GM23338 (cell line): ENCODE measurements around the gene TUBAL3. TPM values are rescaled to one million over a fixed set of nuclear protein-coding genes. Genes with fewer than 3 reads are reported as not detected.

ENCODE experiments used
- ATAC-seq: fragments of 200-7000 bp; cut with Tn5 transposase; 3 replicates; pipeline ENCODE4 v1.9.1; 2020
- DNase-seq: peaks from one replicate; pipeline ENCODE4 v3.0.0-alpha.2; 2015; ENCODE audit warnings: low spot score
- H2AFZ ChIP-seq: fragments of 200-600 bp; sonication (generic); 2 replicates; pipeline ENCODE4 v1.8.0; 2016; ENCODE audit warnings: antibody characterized with exemption, mild to moderate bottlenecking, moderate library complexity
- H3F3A ChIP-seq: fragments of 200-600 bp; sonication (generic); replicated peaks from 2 replicates; pipeline ENCODE4 v1.8.0; 2017; ENCODE audit warnings: antibody characterized with exemption, mixed run types, low read depth
- H3K27ac ChIP-seq: fragments of 200-600 bp; sonication (generic); 2 replicates; pipeline ENCODE4 v1.6.1; 2016; ENCODE audit warnings: low read depth
- H3K27me3 ChIP-seq: fragments of 200-600 bp; sonication (generic); 2 replicates; pipeline ENCODE4 v1.8.0; 2016; ENCODE audit warnings: mild to moderate bottlenecking, mixed run types, moderate library complexity; ENCODE audit not compliant: insufficient read depth
- H3K36me3 ChIP-seq: fragments of 200-600 bp; sonication (generic); 2 replicates; pipeline ENCODE4 v1.8.0; 2016; ENCODE audit warnings: mild to moderate bottlenecking; ENCODE audit not compliant: insufficient read depth
- H3K4me1 ChIP-seq: fragments of 200-600 bp; sonication (generic); 2 replicates; pipeline ENCODE4 v1.8.0; 2016; ENCODE audit warnings: mild to moderate bottlenecking, moderate library complexity; ENCODE audit not compliant: insufficient read depth
- H3K4me2 ChIP-seq: fragments of 200-600 bp; sonication (generic); 2 replicates; pipeline ENCODE4 v1.7.1; 2017; ENCODE audit warnings: mixed run types
- H3K4me3 ChIP-seq: fragments of 200-600 bp; sonication (generic); 2 replicates; pipeline ENCODE4 v1.6.1; 2016; ENCODE audit warnings: mixed run types
- H3K79me2 ChIP-seq: fragments of 200-600 bp; sonication (generic); replicated peaks from 2 replicates; pipeline ENCODE4 v1.8.0; 2017; ENCODE audit warnings: mild to moderate bottlenecking; ENCODE audit not compliant: insufficient read depth
- H3K9me2 ChIP-seq: fragments of 200-600 bp; sonication (generic); 2 replicates; pipeline ENCODE4 v1.8.0; 2017; ENCODE audit not compliant: insufficient read depth
- H4K20me1 ChIP-seq: fragments of 200-600 bp; sonication (generic); replicated peaks from 2 replicates; pipeline ENCODE4 v1.8.0; 2017; ENCODE audit warnings: mild to moderate bottlenecking; ENCODE audit not compliant: insufficient read depth
- H3K27ac Mint-ChIP-seq: 2 replicates; pipeline ENCODE4 v1.8.0; 2020; ENCODE audit warnings: inconsistent platforms, mild to moderate bottlenecking, moderate library complexity, mixed read lengths
- H3K27me3 Mint-ChIP-seq: 3 replicates; pipeline ENCODE4 v1.8.0; 2022; ENCODE audit warnings: low read depth, mild to moderate bottlenecking, moderate library complexity, mixed read lengths, inconsistent platforms; ENCODE audit not compliant: insufficient read depth, poor library complexity
- H3K36me3 Mint-ChIP-seq: 3 replicates; pipeline ENCODE4 v1.8.0; 2021; ENCODE audit warnings: low read depth, mild to moderate bottlenecking, inconsistent platforms, moderate library complexity, mixed read lengths
- H3K4me1 Mint-ChIP-seq: 3 replicates; pipeline ENCODE4 v1.8.0; 2020; ENCODE audit warnings: mild to moderate bottlenecking, inconsistent platforms, mixed read lengths
- H3K4me3 Mint-ChIP-seq: 3 replicates; pipeline ENCODE4 v1.8.0; 2021; ENCODE audit warnings: moderate library complexity, mild to moderate bottlenecking, inconsistent platforms, mixed read lengths
- H3K9me3 Mint-ChIP-seq: 3 replicates; pipeline ENCODE4 v1.8.0; 2020; ENCODE audit warnings: moderate library complexity, mild to moderate bottlenecking, inconsistent platforms, mixed read lengths
- CREB1 ChIP-seq: fragments of 250-450 bp; sonication (Bioruptor Pico); IDR thresholded peaks from 2 replicates; pipeline ENCODE4 v1.5.0; 2020; ENCODE audit warnings: low read depth, mild to moderate bottlenecking, moderate library complexity
- EZH2 ChIP-seq: fragments of 200-600 bp; sonication (generic); IDR thresholded peaks from one replicate; pipeline ENCODE4 v1.8.0; 2017; ENCODE audit warnings: antibody characterized with exemption, mild to moderate bottlenecking, low read depth; ENCODE audit not compliant: unreplicated experiment
- EZH2phosphoT487 ChIP-seq: fragments of 200-600 bp; sonication (generic); IDR thresholded peaks from one replicate; pipeline ENCODE4 v1.8.1; 2018; ENCODE audit warnings: antibody characterized with exemption; ENCODE audit not compliant: unreplicated experiment
- JUNB ChIP-seq: IDR thresholded peaks from one replicate; pipeline ENCODE4 v1.6.1; 2016; ENCODE audit warnings: antibody characterized with exemption; ENCODE audit not compliant: unreplicated experiment
- POLR2AphosphoS5 ChIP-seq: IDR thresholded peaks from 2 replicates; pipeline ENCODE4 v1.6.1; 2016; ENCODE audit warnings: antibody characterized with exemption, low read depth
- STAT1 ChIP-seq: IDR thresholded peaks from one replicate; pipeline ENCODE4 v1.6.1; 2016; ENCODE audit warnings: antibody characterized with exemption; ENCODE audit not compliant: unreplicated experiment
- ZNF114 ChIP-seq: fragments of 250-450 bp; sonication (Bioruptor Pico); IDR thresholded peaks from 2 replicates; pipeline ENCODE4 v1.5.0; 2020; ENCODE audit warnings: mild to moderate bottlenecking, moderate library complexity
- ZNF331 ChIP-seq: fragments of 250-450 bp; sonication (Bioruptor Pico); IDR thresholded peaks from 2 replicates; pipeline ENCODE4 v1.5.0; 2020; ENCODE audit warnings: low read depth, mild to moderate bottlenecking, moderate library complexity
- polyA plus RNA-seq: library from polyadenylated mRNA; unstranded; fragments of >200 nt; fragmentation: Nextera tagmentation; extraction: Ambion mirVana; gene quantifications from 2 replicates; pipeline ENCODE4 v1.2.1, GENCODE V29; 2016
- total RNA-seq: library from RNA; depleted of rRNA; stranded (reverse); fragments of >200 nt; shearing (Covaris generic); gene quantifications from 2 replicates; pipeline ENCODE4 v1.2.3, GENCODE V29; 2014
- TF ChIP-seq, protein P1 (sequence below), 2 experiments: fragments of 200-600 bp in 1 of 2; sonication (generic) in 1 of 2; conservative IDR thresholded peaks; 2 replicates each; pipeline versions ENCODE4 v1.5.1 to v1.6.1; 2016 to 2017; ENCODE audit warnings: antibody characterized with exemption in 2 of 2, low read depth in 2 of 2, mild to moderate bottlenecking in 2 of 2, moderate library complexity in 1 of 2
- TF ChIP-seq, protein P2 (sequence below): IDR thresholded peaks from one replicate; pipeline ENCODE4 v1.6.1; 2018; ENCODE audit warnings: antibody characterized with exemption; ENCODE audit not compliant: unreplicated experiment
- TF ChIP-seq, protein P3 (sequence below): IDR thresholded peaks from 2 replicates; pipeline ENCODE4 v1.6.1; 2016; ENCODE audit warnings: antibody characterized with exemption
- TF ChIP-seq, protein P4 (sequence below): fragments of 250-450 bp; sonication (Bioruptor Pico); IDR thresholded peaks from 2 replicates; pipeline ENCODE4 v1.5.0; 2020; ENCODE audit warnings: mild to moderate bottlenecking, moderate library complexity

Gene TUBAL3
- total and polyA plus RNA-seq, 2 experiments from 2014 or later: not detected

DNA sequence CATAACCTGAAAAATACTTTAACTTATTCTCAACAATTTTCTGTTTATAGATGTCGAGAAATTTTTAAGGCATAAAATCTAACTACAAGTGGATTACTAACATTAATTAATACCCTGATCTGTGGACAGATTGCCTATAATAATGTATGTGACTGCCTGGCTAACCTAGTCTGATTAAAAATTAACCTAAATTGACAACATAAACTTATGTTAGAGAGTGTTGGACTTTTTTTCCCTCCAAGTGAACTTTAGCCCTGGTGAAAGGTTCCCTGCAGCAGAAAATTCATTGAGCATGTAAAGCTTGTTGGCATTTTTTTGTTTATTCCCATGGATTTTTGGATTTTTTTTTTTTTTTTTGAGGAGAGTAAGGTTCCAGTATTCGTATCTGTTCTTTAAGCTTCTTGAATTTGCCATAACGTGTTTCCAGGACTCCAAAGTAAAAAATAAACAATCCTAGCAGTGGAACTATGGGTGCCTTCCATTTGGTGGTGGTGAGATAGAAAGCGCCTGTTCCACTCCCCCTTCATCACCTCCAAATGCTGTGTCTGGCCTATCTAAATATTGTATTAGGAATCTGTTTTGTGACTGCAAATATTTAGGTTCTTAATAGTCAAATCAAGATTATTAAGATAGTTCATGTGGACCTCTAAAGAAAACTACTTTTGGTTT is 43.8 kb upstream of the TUBAL3 start:
- Mint-ChIP-seq H3K27me3 (no peaks in the 10 kb centered on the region), H3K9me3 (no peaks in the 10 kb centered on the region), H3K27ac (peak overlapping the region; percentile 30; the same call in 1 of the 2 replicates), H3K36me3 (peaks cover 18% of the 10 kb centered on the region), H3K4me1 (peaks cover 28% of the 10 kb centered on the region; the same call in 2 of the 3 replicates), H3K4me3 (peak overlapping the region; percentile 84)
- no peak overlapping the region for H3K27ac ChIP-seq
- no peak for ATAC-seq
- no peaks in the 10 kb centered on the region for H3F3A ChIP-seq
- TF ChIP-seq, protein P1, sequence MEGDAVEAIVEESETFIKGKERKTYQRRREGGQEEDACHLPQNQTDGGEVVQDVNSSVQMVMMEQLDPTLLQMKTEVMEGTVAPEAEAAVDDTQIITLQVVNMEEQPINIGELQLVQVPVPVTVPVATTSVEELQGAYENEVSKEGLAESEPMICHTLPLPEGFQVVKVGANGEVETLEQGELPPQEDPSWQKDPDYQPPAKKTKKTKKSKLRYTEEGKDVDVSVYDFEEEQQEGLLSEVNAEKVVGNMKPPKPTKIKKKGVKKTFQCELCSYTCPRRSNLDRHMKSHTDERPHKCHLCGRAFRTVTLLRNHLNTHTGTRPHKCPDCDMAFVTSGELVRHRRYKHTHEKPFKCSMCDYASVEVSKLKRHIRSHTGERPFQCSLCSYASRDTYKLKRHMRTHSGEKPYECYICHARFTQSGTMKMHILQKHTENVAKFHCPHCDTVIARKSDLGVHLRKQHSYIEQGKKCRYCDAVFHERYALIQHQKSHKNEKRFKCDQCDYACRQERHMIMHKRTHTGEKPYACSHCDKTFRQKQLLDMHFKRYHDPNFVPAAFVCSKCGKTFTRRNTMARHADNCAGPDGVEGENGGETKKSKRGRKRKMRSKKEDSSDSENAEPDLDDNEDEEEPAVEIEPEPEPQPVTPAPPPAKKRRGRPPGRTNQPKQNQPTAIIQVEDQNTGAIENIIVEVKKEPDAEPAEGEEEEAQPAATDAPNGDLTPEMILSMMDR (conservative IDR thresholded peaks at IDR 0.05; ENCODE audit: low read depth in 2 of 2): no peak
- TF ChIP-seq ZNF114 (CRISPR knock-in tag) (no peak), CREB1 (CRISPR knock-in tag) (no peak), EZH2phosphoT487 (no peak), JUNB (no peak), POLR2AphosphoS5 (no peak), ZNF331 (CRISPR knock-in tag) (no peak), STAT1 (no peak), EZH2 (no peak)
- TF ChIP-seq, protein P2, sequence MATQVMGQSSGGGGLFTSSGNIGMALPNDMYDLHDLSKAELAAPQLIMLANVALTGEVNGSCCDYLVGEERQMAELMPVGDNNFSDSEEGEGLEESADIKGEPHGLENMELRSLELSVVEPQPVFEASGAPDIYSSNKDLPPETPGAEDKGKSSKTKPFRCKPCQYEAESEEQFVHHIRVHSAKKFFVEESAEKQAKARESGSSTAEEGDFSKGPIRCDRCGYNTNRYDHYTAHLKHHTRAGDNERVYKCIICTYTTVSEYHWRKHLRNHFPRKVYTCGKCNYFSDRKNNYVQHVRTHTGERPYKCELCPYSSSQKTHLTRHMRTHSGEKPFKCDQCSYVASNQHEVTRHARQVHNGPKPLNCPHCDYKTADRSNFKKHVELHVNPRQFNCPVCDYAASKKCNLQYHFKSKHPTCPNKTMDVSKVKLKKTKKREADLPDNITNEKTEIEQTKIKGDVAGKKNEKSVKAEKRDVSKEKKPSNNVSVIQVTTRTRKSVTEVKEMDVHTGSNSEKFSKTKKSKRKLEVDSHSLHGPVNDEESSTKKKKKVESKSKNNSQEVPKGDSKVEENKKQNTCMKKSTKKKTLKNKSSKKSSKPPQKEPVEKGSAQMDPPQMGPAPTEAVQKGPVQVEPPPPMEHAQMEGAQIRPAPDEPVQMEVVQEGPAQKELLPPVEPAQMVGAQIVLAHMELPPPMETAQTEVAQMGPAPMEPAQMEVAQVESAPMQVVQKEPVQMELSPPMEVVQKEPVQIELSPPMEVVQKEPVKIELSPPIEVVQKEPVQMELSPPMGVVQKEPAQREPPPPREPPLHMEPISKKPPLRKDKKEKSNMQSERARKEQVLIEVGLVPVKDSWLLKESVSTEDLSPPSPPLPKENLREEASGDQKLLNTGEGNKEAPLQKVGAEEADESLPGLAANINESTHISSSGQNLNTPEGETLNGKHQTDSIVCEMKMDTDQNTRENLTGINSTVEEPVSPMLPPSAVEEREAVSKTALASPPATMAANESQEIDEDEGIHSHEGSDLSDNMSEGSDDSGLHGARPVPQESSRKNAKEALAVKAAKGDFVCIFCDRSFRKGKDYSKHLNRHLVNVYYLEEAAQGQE: no peak
- TF ChIP-seq, protein P3, sequence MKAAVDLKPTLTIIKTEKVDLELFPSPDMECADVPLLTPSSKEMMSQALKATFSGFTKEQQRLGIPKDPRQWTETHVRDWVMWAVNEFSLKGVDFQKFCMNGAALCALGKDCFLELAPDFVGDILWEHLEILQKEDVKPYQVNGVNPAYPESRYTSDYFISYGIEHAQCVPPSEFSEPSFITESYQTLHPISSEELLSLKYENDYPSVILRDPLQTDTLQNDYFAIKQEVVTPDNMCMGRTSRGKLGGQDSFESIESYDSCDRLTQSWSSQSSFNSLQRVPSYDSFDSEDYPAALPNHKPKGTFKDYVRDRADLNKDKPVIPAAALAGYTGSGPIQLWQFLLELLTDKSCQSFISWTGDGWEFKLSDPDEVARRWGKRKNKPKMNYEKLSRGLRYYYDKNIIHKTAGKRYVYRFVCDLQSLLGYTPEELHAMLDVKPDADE: no peak
- TF ChIP-seq, protein P4, sequence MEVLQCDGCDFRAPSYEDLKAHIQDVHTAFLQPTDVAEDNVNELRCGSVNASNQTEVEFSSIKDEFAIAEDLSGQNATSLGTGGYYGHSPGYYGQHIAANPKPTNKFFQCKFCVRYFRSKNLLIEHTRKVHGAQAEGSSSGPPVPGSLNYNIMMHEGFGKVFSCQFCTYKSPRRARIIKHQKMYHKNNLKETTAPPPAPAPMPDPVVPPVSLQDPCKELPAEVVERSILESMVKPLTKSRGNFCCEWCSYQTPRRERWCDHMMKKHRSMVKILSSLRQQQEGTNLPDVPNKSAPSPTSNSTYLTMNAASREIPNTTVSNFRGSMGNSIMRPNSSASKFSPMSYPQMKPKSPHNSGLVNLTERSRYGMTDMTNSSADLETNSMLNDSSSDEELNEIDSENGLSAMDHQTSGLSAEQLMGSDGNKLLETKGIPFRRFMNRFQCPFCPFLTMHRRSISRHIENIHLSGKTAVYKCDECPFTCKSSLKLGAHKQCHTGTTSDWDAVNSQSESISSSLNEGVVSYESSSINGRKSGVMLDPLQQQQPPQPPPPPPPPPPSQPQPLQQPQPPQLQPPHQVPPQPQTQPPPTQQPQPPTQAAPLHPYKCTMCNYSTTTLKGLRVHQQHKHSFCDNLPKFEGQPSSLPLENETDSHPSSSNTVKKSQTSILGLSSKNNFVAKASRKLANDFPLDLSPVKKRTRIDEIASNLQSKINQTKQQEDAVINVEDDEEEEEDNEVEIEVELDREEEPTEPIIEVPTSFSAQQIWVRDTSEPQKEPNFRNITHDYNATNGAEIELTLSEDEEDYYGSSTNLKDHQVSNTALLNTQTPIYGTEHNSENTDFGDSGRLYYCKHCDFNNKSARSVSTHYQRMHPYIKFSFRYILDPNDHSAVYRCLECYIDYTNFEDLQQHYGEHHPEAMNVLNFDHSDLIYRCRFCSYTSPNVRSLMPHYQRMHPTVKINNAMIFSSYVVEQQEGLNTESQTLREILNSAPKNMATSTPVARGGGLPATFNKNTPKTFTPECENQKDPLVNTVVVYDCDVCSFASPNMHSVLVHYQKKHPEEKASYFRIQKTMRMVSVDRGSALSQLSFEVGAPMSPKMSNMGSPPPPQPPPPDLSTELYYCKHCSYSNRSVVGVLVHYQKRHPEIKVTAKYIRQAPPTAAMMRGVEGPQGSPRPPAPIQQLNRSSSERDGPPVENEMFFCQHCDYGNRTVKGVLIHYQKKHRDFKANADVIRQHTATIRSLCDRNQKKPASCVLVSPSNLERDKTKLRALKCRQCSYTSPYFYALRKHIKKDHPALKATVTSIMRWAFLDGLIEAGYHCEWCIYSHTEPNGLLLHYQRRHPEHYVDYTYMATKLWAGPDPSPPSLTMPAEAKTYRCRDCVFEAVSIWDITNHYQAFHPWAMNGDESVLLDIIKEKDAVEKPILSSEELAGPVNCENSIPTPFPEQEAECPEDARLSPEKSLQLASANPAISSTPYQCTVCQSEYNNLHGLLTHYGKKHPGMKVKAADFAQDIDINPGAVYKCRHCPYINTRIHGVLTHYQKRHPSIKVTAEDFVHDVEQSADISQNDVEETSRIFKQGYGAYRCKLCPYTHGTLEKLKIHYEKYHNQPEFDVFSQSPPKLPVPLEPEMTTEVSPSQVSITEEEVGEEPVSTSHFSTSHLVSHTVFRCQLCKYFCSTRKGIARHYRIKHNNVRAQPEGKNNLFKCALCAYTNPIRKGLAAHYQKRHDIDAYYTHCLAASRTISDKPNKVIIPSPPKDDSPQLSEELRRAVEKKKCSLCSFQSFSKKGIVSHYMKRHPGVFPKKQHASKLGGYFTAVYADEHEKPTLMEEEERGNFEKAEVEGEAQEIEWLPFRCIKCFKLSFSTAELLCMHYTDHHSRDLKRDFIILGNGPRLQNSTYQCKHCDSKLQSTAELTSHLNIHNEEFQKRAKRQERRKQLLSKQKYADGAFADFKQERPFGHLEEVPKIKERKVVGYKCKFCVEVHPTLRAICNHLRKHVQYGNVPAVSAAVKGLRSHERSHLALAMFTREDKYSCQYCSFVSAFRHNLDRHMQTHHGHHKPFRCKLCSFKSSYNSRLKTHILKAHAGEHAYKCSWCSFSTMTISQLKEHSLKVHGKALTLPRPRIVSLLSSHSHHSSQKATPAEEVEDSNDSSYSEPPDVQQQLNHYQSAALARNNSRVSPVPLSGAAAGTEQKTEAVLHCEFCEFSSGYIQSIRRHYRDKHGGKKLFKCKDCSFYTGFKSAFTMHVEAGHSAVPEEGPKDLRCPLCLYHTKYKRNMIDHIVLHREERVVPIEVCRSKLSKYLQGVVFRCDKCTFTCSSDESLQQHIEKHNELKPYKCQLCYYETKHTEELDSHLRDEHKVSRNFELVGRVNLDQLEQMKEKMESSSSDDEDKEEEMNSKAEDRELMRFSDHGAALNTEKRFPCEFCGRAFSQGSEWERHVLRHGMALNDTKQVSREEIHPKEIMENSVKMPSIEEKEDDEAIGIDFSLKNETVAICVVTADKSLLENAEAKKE (CRISPR knock-in tag): no peak
- H3K4me2 ChIP-seq: peak overlapping the region; percentile 70
- peaks cover 38% of the 10 kb centered on the region for H3K4me1 ChIP-seq
- H3K27me3 ChIP-seq: no peaks in the 10 kb centered on the region
- H3K9me2 ChIP-seq: no peaks in the 10 kb centered on the region
- H2AFZ ChIP-seq: no peak overlapping the region
- peaks cover 14% of the 10 kb centered on the region for H3K36me3 ChIP-seq
- no peaks in the 10 kb centered on the region; the same call in 1 of the 2 replicates for H4K20me1 ChIP-seq
- no peak for DNase-seq
- H3K79me2 ChIP-seq: peaks cover 60% of the 10 kb centered on the region
- peak overlapping the region; percentile 55 for H3K4me3 ChIP-seq
